GM18951 (cell line): ENCODE data around the gene GABARAP.

Experiments
- POLR2A ChIP-seq: IDR thresholded peaks from 4 replicates; pipeline ENCODE4 v1.6.1; 2011; ENCODE audit warnings: mild to moderate bottlenecking; ENCODE audit not compliant: insufficient read length, insufficient read depth; ENCODE audit errors: extremely low read depth
- in situ Hi-C: fragments of 300-500 bp; cut with MboI; formaldehyde crosslinking; loops from one replicate; pipeline ENCODE4 v1.12.0; 2022; ENCODE audit warnings: low sequenced_read_pairs, mixed read lengths, inconsistent platforms; ENCODE audit not compliant: unreplicated experiment

Gene GABARAP

GRCh38 chr17:7208027-7208571 is 34.1 kb downstream of the GABARAP start:
- in situ Hi-C loops, result no loop called here
- TF ChIP-seq POLR2A, result no peak

GRCh38 chr17:7207120-7208001 is 34.9 kb downstream of the GABARAP start:
- in situ Hi-C loops, result no loop called here
- TF ChIP-seq POLR2A, result no peak

GRCh38 chr17:7205561-7205960 is 36.7 kb downstream of the GABARAP start:
- in situ Hi-C loops, result no loop called here
- TF ChIP-seq POLR2A, result no peak

- TF ChIP-seq POLR2A, result peak; percentile 31
- in situ Hi-C loops, result no loop called here
Measured at GRCh38 chr17:7204828-7205461, 37.3 kb downstream of the GABARAP start.

- TF ChIP-seq POLR2A, result no peak
- in situ Hi-C loops, result no loop called here
Measured at GRCh38 chr17:7204336-7204735, 37.9 kb downstream of the GABARAP start.

- no peak for TF ChIP-seq POLR2A
- in situ Hi-C loops, result no loop called here
Measured at GRCh38 chr17:7203391-7203790, 38.9 kb downstream of the GABARAP start.

- no peak for TF ChIP-seq POLR2A
- in situ Hi-C loops, result no loop called here
Measured at GRCh38 chr17:7196651-7197401, 45.4 kb downstream of the GABARAP start.

- no peak for TF ChIP-seq POLR2A
- in situ Hi-C loops, result no loop called here
Measured at GRCh38 chr17:7195971-7196370, 46.3 kb downstream of the GABARAP start.

GRCh38 chr17:7192271-7192937 is 49.8 kb downstream of the GABARAP start:
- TF ChIP-seq POLR2A, result no peak
- in situ Hi-C loops, result no loop called here

- no peak for TF ChIP-seq POLR2A
- in situ Hi-C loops, result no loop called here
Measured at GRCh38 chr17:7191571-7192270, 50.5 kb downstream of the GABARAP start.

- no peak for TF ChIP-seq POLR2A
- in situ Hi-C loops, result no loop called here
Measured at GRCh38 chr17:7191069-7191468, 51.2 kb downstream of the GABARAP start.

GRCh38 chr17:7190276-7190917 is 51.9 kb downstream of the GABARAP start:
- in situ Hi-C loops, result no loop called here
- no peak for TF ChIP-seq POLR2A
